A549 treated with CORT108297 at 1 μM for 4 hours (cell line): ENCODE results near the gene ZNF462. TPM values are rescaled to one million over a fixed set of nuclear protein-coding genes. Genes with fewer than 3 reads are reported as not detected.

Experiments
- total RNA-seq: library from RNA; stranded (reverse); fragments of 200-300 nt; extraction: Qiagen RNA extraction; gene quantifications from 5 replicates; pipeline ENCODE4 v1.2.3, GENCODE V29; 2022

The ZNF462 gene, protein sequence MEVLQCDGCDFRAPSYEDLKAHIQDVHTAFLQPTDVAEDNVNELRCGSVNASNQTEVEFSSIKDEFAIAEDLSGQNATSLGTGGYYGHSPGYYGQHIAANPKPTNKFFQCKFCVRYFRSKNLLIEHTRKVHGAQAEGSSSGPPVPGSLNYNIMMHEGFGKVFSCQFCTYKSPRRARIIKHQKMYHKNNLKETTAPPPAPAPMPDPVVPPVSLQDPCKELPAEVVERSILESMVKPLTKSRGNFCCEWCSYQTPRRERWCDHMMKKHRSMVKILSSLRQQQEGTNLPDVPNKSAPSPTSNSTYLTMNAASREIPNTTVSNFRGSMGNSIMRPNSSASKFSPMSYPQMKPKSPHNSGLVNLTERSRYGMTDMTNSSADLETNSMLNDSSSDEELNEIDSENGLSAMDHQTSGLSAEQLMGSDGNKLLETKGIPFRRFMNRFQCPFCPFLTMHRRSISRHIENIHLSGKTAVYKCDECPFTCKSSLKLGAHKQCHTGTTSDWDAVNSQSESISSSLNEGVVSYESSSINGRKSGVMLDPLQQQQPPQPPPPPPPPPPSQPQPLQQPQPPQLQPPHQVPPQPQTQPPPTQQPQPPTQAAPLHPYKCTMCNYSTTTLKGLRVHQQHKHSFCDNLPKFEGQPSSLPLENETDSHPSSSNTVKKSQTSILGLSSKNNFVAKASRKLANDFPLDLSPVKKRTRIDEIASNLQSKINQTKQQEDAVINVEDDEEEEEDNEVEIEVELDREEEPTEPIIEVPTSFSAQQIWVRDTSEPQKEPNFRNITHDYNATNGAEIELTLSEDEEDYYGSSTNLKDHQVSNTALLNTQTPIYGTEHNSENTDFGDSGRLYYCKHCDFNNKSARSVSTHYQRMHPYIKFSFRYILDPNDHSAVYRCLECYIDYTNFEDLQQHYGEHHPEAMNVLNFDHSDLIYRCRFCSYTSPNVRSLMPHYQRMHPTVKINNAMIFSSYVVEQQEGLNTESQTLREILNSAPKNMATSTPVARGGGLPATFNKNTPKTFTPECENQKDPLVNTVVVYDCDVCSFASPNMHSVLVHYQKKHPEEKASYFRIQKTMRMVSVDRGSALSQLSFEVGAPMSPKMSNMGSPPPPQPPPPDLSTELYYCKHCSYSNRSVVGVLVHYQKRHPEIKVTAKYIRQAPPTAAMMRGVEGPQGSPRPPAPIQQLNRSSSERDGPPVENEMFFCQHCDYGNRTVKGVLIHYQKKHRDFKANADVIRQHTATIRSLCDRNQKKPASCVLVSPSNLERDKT (N-terminal part only)
- total RNA-seq, result 4.0 to 4.6 TPM (median 4.3 TPM) in 5 replicates

DNA sequence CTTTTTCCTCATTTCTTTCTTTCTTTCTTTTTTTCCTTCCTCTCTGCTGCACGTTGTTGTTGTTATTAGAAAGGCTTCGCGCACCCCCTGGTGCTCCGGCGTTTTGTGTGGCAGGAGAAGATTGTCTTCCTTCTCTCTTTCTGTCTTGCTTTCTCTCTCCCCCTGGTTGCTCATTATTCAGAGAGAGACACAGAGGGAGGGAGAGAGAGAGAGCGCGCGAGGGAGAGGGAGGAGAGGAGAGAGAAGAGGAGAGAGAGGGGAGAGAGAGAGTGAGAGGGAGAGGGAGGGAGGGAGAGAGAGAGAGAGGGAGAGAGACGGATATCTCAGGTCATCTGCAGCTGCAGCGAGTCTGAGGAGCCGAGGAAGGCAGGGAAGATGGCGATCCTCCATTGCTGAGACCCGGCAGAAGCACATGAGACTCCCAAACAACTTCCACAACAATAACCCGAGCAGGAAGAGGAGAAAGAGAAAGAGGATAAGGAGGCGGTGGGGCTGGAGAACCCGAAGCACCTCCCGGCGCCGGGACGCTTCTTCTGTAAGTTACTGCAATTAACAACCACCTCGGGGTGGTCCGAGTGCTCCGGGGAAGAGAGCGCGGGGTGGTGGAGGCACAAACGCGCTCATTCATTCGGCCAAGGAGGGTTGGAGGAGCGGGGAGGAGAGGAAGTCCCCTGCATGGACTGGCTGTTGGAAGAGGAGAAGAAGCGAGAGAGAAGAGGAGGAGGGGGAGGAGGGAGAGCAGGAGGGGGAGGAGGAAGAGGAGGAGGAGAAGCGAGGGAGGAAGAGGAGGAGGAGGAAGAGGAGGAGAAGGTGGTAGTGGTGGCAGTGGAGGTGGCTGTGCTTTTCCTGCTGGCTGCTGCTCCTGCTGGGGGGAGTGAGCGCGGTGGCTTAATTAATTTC is at the start of gene ZNF462:
Gene ZNF462 (plus strand): TSS at position 346 of the 900 bp plus-strand sequence. CDS start 60,218 bp downstream, outside the sequence.

